Prostate gland (tissue), 2 donors: ENCODE measurements around the gene OSER1. TPM values are rescaled to one million over a fixed set of nuclear protein-coding genes. Genes with fewer than 3 reads are reported as not detected.
"Not testable (repeated sequence)": the region's sequence is repeated elsewhere in the genome, so short reads cannot be mapped to it uniquely, and the experiment has no call there.

Experiments
- DNase-seq: peaks from one replicate; pipeline ENCODE4 v3.0.0-alpha.2; 2019; ENCODE audit warnings: low spot score
- H3K27ac ChIP-seq, 2 donors: fragments of 200-600 bp; sonication (generic); 2 replicates each; pipeline ENCODE4 v1.5.1; 2017 to 2019
- H3K27me3 ChIP-seq: fragments of 200-600 bp; sonication (generic); replicated peaks from 2 replicates; pipeline ENCODE4 v1.5.1; 2019; ENCODE audit not compliant: insufficient read depth
- H3K36me3 ChIP-seq, 2 donors: fragments of 200-600 bp; sonication (generic); 1 replicate in 1 of 2; 2 replicates in 1 of 2; pipeline versions ENCODE4 v1.5.1 to v1.8.1; 2017 to 2019
- H3K4me1 ChIP-seq: fragments of 200-600 bp; sonication (generic); replicated peaks from 2 replicates; pipeline ENCODE4 v1.5.1; 2019
- H3K4me3 ChIP-seq, 2 donors: fragments of 200-600 bp; sonication (generic); 2 replicates each; pipeline ENCODE4 v1.5.1; 2017 to 2019
- H3K9me3 ChIP-seq: fragments of 200-600 bp; sonication (generic); 2 replicates; pipeline ENCODE4 v1.5.1; 2017
- CTCF ChIP-seq, 4 experiments: fragments of 200-600 bp in 2 of 4; fragments of 450-650 bp in 2 of 4; sonication (generic) in 2 of 4; IDR thresholded peaks; 1 replicate in 3 of 4; 2 replicates in 1 of 4; pipeline ENCODE4 v1.5.1; 2016 to 2019; ENCODE audit warnings: antibody characterized with exemption in 4 of 4, mild to moderate bottlenecking in 2 of 4, moderate library complexity in 2 of 4
- POLR2A ChIP-seq: fragments of 450-650 bp; IDR thresholded peaks from one replicate; pipeline ENCODE4 v1.6.1; 2016; ENCODE audit warnings: antibody characterized with exemption, mild to moderate bottlenecking
- POLR2AphosphoS5 ChIP-seq: sonication (generic); formaldehyde crosslinking; IDR thresholded peaks from one replicate; pipeline ENCODE4 v1.6.1; 2017; ENCODE audit warnings: antibody characterized with exemption
- WGBS: methylation state at CpG from one replicate; pipeline ENCODE4 v1.1.5; 2018; 5-methylcytosine and 5-hydroxymethylcytosine counted together
- intact Hi-C: fragments of 100-400 bp; cut with DNase I; formaldehyde crosslinking; loops from one replicate; pipeline ENCODE4 v1.14.2; 2022
- total RNA-seq, 2 donors: library from RNA; depleted of rRNA; stranded (reverse); fragments of >200 nt; gene quantifications; one replicate each; pipeline ENCODE4 v1.1.0, GENCODE V29; 2016

OSER1 gene
- total RNA-seq, 2 donors from 2014 or later, result 31.6 to 42.7 TPM

- H3K36me3 ChIP-seq, result no peaks in the 10 kb centered on the region
- H3K4me1 ChIP-seq, result no peaks in the 10 kb centered on the region
- DNase-seq, result no peak
- WGBS, result 90% methylated on average over 14 of the region's 14 CpGs
- intact Hi-C loops, result no loop called here
- no peaks in the 10 kb centered on the region for H3K9me3 ChIP-seq
- no peaks in the 10 kb centered on the region for H3K27me3 ChIP-seq
- TF ChIP-seq CTCF (IDR thresholded peaks at IDR 0.05), result no peak
- TF ChIP-seq POLR2AphosphoS5, result no peak
- TF ChIP-seq POLR2A, result no peak
- H3K27ac ChIP-seq, result no peak overlapping the region
- no peak overlapping the region for H3K4me3 ChIP-seq
These were observed 24.2 kb upstream of the OSER1 start for GRCh38 chr20:44234566-44235317.

DNA sequence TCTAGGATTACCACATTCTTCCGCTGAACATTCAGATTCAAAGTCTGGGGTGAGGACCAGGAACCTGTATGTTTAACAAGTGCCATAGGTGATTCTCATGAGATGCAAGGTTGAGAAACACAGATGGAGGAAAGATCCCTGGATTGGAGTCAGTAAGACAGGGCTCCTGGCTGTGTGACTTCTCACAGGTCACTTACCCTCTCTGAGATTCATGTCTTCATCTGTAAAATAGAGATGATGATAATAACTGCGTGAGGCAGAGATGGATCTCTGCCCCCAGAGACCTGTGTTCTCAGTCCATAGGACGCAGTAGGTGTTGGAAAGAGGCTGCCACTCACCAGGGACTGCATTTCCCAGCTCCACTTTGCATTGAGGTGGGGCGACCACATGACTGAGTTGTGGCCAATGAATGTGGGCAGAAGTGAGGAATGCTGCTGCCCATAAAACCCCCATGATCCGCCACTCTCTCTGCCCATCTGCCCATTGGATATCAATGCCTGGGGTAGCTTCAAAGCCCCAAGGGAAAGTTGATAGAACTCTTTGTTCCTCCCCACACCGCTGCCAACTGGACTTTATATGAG is 23.0 kb upstream of the OSER1 start:
- H3K27me3 ChIP-seq, result no peaks in the 10 kb centered on the region
- TF ChIP-seq POLR2A (no peak), POLR2AphosphoS5 (peak; percentile 24)
- no peaks in the 10 kb centered on the region for H3K36me3 ChIP-seq
- peak; percentile 23 for DNase-seq
- intact Hi-C loops, result no loop called here
- no peak overlapping the region for H3K27ac ChIP-seq
- H3K9me3 ChIP-seq, result no peaks in the 10 kb centered on the region
- WGBS, result 83% methylated on average over 6 of the region's 6 CpGs
- H3K4me1 ChIP-seq, result no peaks in the 10 kb centered on the region
- no peak overlapping the region for H3K4me3 ChIP-seq

DNA sequence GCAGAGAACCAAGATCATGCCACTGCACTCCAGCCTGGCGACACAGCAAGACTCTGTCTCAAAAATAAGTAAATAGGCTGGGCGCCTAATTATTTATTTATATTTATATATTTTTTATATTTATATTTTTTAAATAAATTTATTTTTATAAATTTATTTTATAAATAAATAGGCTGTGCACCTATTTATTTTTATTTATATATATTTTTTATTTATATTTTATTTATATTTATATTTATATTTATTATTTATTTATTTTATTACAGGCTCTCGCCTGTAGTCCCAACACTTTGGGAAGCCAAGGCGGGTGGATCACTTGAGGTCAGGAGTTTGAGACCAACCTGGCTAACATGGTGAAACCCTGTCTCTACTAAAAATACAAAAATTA is 21.9 kb upstream of the OSER1 start:
- H3K4me1 ChIP-seq, H3K4me3 ChIP-seq, H3K27me3 ChIP-seq, H3K36me3 ChIP-seq, H3K27ac ChIP-seq, DNase-seq, H3K9me3 ChIP-seq, intact Hi-C loops: not testable (repeated sequence)
- 98% methylated on average over 4 of the region's 4 CpGs for WGBS

DNA sequence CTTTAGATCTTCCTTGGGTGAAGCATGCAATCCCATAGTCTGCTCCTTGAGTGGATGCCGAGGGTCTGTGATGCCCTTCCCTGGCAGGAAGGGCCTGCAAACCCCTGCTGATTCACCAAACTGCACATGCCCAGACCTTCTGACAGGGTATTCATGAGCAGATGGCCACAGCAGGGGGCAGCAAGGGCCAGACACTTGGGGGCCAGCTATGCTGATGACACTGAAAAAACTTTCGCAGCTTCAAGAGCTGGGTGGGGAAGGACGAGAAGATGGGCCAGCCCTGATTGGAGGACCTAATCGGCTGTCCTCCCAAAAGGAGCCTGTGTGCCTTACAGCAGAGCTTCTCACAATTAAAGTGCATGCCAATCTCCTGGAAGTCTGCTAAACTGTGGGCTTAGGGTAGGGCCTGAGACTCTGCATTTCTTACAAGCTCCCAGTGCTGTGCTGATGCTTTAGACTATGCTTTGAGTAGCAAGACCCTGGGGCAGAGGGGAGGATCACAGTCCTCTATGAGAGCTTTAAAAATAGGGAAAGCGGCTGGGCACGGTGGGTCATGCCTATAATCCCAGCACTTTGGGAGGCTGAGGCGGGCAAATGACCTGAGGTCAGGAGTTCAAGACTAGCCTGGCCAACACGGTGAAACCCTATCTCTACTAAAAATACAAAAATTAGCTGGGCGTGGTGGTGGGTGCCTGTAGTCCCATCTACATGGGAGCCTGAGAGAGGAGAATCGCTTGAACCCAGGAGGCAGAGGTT is 21.3 kb upstream of the OSER1 start:
- Histone ChIP-seq H3K4me1 (no peaks in the 10 kb centered on the region), H3K27me3 (no peaks in the 10 kb centered on the region), H3K9me3 (no peaks in the 10 kb centered on the region), H3K27ac (no peak overlapping the region), H3K36me3 (no peaks in the 10 kb centered on the region), H3K4me3 (no peak overlapping the region)
- DNase-seq, result no peak
- WGBS, result 82% methylated on average over 10 of the region's 10 CpGs
- TF ChIP-seq POLR2A, result no peak
- no peak for TF ChIP-seq CTCF (IDR thresholded peaks at IDR 0.05)
- TF ChIP-seq POLR2AphosphoS5, result no peak
- intact Hi-C loops, result no loop called here

GRCh38 chr20:44231193-44231592 is 20.6 kb upstream of the OSER1 start:
- no peak for DNase-seq

More at GRCh38 chr20:44231193-44231592, 20.6 kb upstream of the OSER1 start:
- H3K4me3 ChIP-seq, result no peak overlapping the region
- no peaks in the 10 kb centered on the region for H3K4me1 ChIP-seq
- no peaks in the 10 kb centered on the region for H3K27me3 ChIP-seq
- intact Hi-C loops, result no loop called here
- no peaks in the 10 kb centered on the region for H3K36me3 ChIP-seq
- TF ChIP-seq POLR2A (no peak), POLR2AphosphoS5 (no peak), CTCF (IDR thresholded peaks at IDR 0.05) (no peak)
- WGBS, result 89% methylated on average over 7 of the region's 7 CpGs
- no peak overlapping the region for H3K27ac ChIP-seq
- no peaks in the 10 kb centered on the region for H3K9me3 ChIP-seq
